Liver (tissue), 3 donors: ENCODE measurements around the gene COL23A1.

Experiments
- CTCF ChIP-seq: fragments of 150-350 bp; IDR thresholded peaks from 2 replicates; pipeline ENCODE4 v1.5.1; 2017; ENCODE audit warnings: improper control_type of control experiment, low read depth, low read length; ENCODE audit not compliant: missing input control
- FOXA1 ChIP-seq: IDR thresholded peaks from 2 replicates; pipeline ENCODE4 v1.6.1; 2016; ENCODE audit warnings: antibody characterized with exemption
- HNF4G ChIP-seq: IDR thresholded peaks from 2 replicates; pipeline ENCODE4 v1.6.1; 2016; ENCODE audit warnings: antibody characterized with exemption
- JUND ChIP-seq, 2 donors: IDR thresholded peaks; 2 replicates each; pipeline ENCODE4 v1.6.1; 2016; ENCODE audit warnings: antibody characterized with exemption in 2 of 2
- MAX ChIP-seq: IDR thresholded peaks from 2 replicates; pipeline ENCODE4 v1.6.1; 2016; ENCODE audit warnings: antibody characterized with exemption
- NR2F2 ChIP-seq: IDR thresholded peaks from 2 replicates; pipeline ENCODE4 v1.6.1; 2016; ENCODE audit warnings: antibody characterized with exemption
- RAD21 ChIP-seq, 2 donors: IDR thresholded peaks; 2 replicates each; pipeline ENCODE4 v1.6.1; 2016; ENCODE audit warnings: antibody characterized with exemption in 2 of 2, mild to moderate bottlenecking in 2 of 2
- RXRA ChIP-seq, 2 donors: IDR thresholded peaks; 2 replicates each; pipeline ENCODE4 v1.6.1; 2017 to 2018; ENCODE audit warnings: antibody characterized with exemption in 2 of 2, mild to moderate bottlenecking in 1 of 2
- TAF1 ChIP-seq: conservative IDR thresholded peaks from 2 replicates; pipeline ENCODE4 v1.6.1; 2016; ENCODE audit warnings: antibody characterized with exemption, mild to moderate bottlenecking
- YY1 ChIP-seq: IDR thresholded peaks from 2 replicates; pipeline ENCODE4 v1.6.1; 2016; ENCODE audit warnings: antibody characterized with exemption, mild to moderate bottlenecking
- TF ChIP-seq, protein P1 (sequence below): IDR thresholded peaks from 2 replicates; pipeline ENCODE4 v1.6.1; 2016; ENCODE audit warnings: antibody characterized with exemption, mild to moderate bottlenecking
- donor health status: healthy.
- donor health status: healthy.

DNA sequence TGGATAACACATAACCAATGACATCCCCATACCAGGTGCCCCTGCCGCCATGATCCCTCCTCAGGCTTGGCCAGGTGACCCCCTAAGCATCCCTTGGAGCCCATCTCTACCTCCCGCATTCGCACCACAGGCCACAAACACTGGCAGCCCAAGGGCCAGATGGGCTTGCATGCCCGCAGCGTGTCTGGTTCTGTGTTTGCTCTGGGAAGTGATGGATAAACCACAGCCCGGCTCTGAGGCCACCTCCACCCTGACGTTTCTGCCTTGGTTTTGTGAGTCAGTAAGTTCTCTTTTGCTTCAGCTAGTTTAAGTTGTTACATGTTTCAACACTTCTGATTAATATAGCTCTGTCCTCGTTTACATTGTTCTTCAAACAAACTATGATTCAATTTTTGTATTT lies 185.2 kb downstream of the COL23A1 start:
- TF ChIP-seq CTCF (no peak), FOXA1 (no peak), YY1 (no peak), HNF4G (no peak), RAD21 (IDR thresholded peaks at IDR 0.05) (no peak), JUND (IDR thresholded peaks at IDR 0.05) (no peak), NR2F2 (no peak), RXRA (IDR thresholded peaks at IDR 0.05) (no peak), TAF1 (no peak), MAX (no peak)
- TF ChIP-seq, protein P1, sequence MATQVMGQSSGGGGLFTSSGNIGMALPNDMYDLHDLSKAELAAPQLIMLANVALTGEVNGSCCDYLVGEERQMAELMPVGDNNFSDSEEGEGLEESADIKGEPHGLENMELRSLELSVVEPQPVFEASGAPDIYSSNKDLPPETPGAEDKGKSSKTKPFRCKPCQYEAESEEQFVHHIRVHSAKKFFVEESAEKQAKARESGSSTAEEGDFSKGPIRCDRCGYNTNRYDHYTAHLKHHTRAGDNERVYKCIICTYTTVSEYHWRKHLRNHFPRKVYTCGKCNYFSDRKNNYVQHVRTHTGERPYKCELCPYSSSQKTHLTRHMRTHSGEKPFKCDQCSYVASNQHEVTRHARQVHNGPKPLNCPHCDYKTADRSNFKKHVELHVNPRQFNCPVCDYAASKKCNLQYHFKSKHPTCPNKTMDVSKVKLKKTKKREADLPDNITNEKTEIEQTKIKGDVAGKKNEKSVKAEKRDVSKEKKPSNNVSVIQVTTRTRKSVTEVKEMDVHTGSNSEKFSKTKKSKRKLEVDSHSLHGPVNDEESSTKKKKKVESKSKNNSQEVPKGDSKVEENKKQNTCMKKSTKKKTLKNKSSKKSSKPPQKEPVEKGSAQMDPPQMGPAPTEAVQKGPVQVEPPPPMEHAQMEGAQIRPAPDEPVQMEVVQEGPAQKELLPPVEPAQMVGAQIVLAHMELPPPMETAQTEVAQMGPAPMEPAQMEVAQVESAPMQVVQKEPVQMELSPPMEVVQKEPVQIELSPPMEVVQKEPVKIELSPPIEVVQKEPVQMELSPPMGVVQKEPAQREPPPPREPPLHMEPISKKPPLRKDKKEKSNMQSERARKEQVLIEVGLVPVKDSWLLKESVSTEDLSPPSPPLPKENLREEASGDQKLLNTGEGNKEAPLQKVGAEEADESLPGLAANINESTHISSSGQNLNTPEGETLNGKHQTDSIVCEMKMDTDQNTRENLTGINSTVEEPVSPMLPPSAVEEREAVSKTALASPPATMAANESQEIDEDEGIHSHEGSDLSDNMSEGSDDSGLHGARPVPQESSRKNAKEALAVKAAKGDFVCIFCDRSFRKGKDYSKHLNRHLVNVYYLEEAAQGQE: no peak
